PFSK-1 (cell line): ENCODE data around the gene AFAP1L2.

ENCODE experiments used
- FOXP2 ChIP-seq: optimal IDR thresholded peaks from 2 replicates; pipeline ENCODE3; 2011; ENCODE audit warnings: borderline replicate concordance, control low read depth, inconsistent platforms; ENCODE audit not compliant: insufficient read depth; ENCODE audit errors: extremely low read length, extremely low read depth
- POLR2AphosphoS5 ChIP-seq: IDR thresholded peaks from 2 replicates; pipeline ENCODE4 v1.6.1; 2012; ENCODE audit warnings: low read depth, mild to moderate bottlenecking, control low read depth, low read length, moderate library complexity
- SIN3A ChIP-seq: IDR thresholded peaks from 2 replicates; pipeline ENCODE4 v1.6.1; 2012; ENCODE audit warnings: mild to moderate bottlenecking, low read length, moderate library complexity, borderline replicate concordance; ENCODE audit not compliant: insufficient read depth
- TAF1 ChIP-seq: IDR thresholded peaks from 2 replicates; pipeline ENCODE4 v1.6.1; 2012; ENCODE audit warnings: low read length, control low read depth, borderline replicate concordance; ENCODE audit not compliant: insufficient read depth
- TF ChIP-seq, protein P1 (sequence below), 2 experiments: IDR thresholded peaks; 2 replicates each; pipeline versions ENCODE4 v1.6.1 to v1.8.0; 2011 to 2012; ENCODE audit warnings: low read depth in 2 of 2, low read length in 2 of 2, control low read depth in 1 of 2, inconsistent platforms in 1 of 2, mild to moderate bottlenecking in 1 of 2, moderate library complexity in 1 of 2; ENCODE audit not compliant: insufficient read depth in 1 of 2

The AFAP1L2 gene

DNA sequence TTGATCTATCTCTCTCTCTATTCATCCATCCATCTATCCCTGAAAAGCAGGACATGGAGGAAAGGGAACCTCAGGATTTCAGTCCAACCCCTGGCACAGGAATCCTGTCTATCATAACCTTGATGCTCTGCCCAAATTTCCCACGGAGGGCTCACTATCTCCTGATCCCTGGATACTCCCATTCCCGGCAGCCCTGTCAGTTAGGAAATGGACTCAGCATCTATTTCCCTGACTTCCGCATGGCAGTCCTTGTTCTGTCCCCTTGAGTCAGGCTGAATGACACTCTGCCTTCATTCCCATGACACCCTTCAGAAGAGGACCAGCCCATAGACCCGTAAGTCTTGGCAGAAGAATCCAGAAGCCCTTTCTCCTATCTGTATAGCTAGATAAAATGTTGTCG, 87.6 kb downstream of the AFAP1L2 start:
- no peak for TF ChIP-seq TAF1

DNA sequence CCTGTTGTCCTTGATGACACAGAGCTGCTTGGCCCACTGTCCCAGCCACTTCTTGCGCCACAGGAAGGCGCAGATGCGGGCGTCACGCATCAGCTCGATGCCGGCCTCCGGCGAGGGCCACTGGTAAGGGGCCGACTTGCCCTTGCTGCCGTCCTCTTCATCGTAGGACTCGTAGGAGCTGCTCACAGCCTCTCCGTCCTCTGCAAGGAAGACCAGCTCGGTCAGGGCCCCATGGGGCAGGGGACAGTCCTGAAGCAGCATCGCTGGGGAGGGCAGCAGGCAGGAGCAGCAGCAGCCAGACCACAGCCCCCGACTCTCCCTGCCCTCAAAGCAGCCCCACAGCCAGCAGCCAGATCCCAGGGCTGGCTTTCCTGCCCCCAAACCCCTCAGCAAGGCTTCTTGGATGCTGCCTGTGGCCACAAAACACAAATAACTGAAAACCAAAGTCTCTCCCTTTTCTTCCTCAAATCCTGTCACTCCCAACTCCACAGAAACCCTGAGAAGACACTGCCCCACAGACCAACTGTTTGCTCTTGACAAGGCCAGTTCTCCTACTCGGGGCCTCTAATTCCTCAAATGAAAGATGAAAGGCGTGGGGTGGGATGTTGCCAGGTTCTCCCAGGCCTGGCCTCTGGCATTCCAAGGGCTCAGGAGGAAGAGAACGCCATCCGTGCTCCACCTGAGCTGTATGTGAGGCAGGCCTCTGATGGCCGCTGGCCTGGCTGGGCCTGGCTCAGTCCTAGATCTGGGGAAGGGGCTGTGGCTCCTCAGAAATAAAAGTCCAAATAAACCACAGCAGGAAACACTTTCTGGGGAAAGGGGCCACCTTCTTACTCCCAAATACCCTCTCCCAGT, 88.5 kb downstream of the AFAP1L2 start:
- TF ChIP-seq SIN3A (no peak), TAF1 (no peak)

DNA sequence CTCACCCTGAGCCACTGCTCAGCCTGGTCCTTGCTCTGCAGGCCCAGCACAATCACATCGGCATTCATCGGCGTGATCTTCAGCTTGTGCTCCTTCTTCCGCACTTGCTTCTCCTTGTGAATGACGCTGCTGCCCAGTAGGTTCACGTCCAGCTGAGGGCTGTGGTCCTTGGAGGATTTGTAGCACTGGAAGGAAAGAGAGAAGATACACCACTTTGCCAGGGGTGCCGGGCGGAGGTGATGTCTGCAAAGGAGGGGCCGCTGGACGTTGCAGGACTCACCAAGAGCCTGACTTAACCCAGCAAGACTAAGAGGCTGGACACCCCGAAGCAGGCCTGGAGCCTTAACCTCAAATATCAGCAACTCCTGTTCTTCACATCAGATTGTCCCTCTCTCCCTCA, 90.4 kb downstream of the AFAP1L2 start:
- TF ChIP-seq POLR2AphosphoS5 (no peak), SIN3A (no peak), FOXP2 (no peak), TAF1 (no peak)
- TF ChIP-seq, protein P1, sequence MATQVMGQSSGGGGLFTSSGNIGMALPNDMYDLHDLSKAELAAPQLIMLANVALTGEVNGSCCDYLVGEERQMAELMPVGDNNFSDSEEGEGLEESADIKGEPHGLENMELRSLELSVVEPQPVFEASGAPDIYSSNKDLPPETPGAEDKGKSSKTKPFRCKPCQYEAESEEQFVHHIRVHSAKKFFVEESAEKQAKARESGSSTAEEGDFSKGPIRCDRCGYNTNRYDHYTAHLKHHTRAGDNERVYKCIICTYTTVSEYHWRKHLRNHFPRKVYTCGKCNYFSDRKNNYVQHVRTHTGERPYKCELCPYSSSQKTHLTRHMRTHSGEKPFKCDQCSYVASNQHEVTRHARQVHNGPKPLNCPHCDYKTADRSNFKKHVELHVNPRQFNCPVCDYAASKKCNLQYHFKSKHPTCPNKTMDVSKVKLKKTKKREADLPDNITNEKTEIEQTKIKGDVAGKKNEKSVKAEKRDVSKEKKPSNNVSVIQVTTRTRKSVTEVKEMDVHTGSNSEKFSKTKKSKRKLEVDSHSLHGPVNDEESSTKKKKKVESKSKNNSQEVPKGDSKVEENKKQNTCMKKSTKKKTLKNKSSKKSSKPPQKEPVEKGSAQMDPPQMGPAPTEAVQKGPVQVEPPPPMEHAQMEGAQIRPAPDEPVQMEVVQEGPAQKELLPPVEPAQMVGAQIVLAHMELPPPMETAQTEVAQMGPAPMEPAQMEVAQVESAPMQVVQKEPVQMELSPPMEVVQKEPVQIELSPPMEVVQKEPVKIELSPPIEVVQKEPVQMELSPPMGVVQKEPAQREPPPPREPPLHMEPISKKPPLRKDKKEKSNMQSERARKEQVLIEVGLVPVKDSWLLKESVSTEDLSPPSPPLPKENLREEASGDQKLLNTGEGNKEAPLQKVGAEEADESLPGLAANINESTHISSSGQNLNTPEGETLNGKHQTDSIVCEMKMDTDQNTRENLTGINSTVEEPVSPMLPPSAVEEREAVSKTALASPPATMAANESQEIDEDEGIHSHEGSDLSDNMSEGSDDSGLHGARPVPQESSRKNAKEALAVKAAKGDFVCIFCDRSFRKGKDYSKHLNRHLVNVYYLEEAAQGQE (IDR thresholded peaks at IDR 0.05; ENCODE audit: insufficient read depth in 1 of 2, low read depth in 2 of 2, low read length in 2 of 2), result no peak

DNA sequence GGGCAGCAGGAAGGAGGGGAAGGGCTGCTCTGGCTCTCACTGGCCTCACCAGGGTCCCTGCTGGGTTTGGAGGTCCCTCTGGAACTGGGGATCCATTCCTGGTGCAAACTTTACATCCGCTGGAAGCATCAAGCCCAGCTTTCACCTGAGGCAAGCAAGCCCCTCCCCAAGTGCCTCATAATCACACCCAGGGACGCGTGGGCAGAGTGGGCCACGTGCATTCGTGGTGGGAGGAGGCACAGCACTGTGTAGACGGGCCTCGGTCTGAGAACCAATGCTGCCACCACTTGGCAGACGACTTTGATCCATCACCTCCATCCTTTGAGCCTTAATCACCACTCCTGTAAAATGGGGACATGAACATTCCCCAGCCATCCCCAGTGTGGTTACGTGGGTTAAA, 91.2 kb downstream of the AFAP1L2 start:
- TF ChIP-seq, protein P1 (IDR thresholded peaks at IDR 0.05; ENCODE audit: insufficient read depth in 1 of 2, low read depth in 2 of 2, low read length in 2 of 2), result no peak
- TF ChIP-seq SIN3A (no peak), TAF1 (no peak), POLR2AphosphoS5 (no peak), FOXP2 (no peak)

DNA sequence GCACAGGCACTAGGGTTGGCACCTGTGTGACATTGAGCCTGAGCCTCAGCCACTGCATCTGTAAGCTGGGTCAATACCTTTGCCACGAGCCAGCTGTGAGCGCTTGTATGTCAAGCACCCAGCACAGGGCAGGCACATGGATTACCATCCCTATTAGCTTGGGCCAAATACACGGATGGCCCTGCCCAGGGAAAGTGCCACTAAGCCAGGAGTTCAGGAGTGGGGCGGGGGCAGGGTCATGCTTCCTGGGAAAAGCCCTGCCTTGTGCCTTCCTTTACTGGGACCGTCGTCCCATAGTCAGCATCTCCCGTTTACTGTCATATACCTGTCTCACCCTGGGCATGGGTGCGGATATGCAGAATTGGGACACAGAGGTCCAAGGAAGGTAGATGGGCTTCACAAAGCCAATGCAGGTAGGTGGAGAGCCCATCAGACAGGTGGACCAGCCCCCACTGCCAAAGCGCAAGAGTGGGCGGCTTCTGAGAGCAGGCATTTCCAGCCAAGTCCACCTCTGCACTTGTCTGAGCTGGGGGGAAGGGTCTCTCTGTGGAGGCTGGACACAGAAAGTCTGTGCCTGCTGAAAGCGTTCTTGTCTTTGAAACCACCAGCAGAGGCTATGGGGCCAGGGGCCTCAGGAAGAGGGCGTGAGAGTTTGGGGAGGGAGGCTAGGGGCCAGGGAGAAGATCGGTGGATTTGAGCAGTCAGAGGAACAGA, 92.6 kb downstream of the AFAP1L2 start:
- TF ChIP-seq, protein P1 (IDR thresholded peaks at IDR 0.05; ENCODE audit: insufficient read depth in 1 of 2, low read depth in 2 of 2, low read length in 2 of 2), result no peak

DNA sequence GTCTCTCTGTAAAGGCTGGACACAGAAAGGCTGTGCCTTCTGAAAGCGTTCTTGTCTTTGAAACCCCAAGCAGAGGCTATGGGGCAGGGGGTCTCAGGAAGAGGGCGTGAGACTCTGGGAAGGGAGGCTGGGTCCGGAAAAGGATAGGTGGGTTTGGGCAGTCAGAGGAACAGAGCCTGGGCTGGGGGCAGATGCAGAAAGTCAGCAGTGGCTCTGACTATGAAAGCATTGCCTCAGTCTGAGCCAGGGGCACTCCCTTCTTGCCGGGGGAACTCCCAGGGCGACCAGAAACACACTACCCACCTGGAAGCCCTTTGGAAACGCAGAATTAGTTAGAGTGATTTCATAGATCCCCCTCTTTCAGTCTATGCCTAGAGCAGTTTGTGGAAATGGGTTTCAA, 93.3 kb downstream of the AFAP1L2 start:
- TF ChIP-seq POLR2AphosphoS5 (no peak), SIN3A (no peak), FOXP2 (no peak), TAF1 (no peak)
- TF ChIP-seq, protein P1 (IDR thresholded peaks at IDR 0.05; ENCODE audit: insufficient read depth in 1 of 2, low read depth in 2 of 2, low read length in 2 of 2), result no peak
